Measurements from ENCODE around the gene SHISAL1.

SHISAL1 gene

GRCh38 chr22:44351685-44352377, 39.1 kb upstream of the SHISAL1 start:
- H3K79me2 ChIP-seq (ENCODE audit: low read length): no peaks in the 10 kb centered on the region
- TF ChIP-seq EZH2phosphoT487 (IDR thresholded peaks at IDR 0.05; ENCODE audit: low read depth): no peak
- no peak for TF ChIP-seq CTCF (IDR thresholded peaks at IDR 0.05; ENCODE audit: low read depth, low read length)
- peaks cover 70% of the 10 kb centered on the region for H3K27me3 ChIP-seq (ENCODE audit: low read depth, low read length)
- H3K4me1 ChIP-seq (ENCODE audit: low read length): no peaks in the 10 kb centered on the region
- H3K4me2 ChIP-seq (ENCODE audit: low read length): no peak overlapping the region
- no peak overlapping the region for H3K27ac ChIP-seq (ENCODE audit: low read length)
- no peaks in the 10 kb centered on the region; the same call in 1 of the 2 replicates for H4K20me1 ChIP-seq (ENCODE audit: insufficient read depth, low read length)
- H3K9me3 ChIP-seq (ENCODE audit: insufficient read depth, low read length): no peaks in the 10 kb centered on the region
- no peak overlapping the region for H3K4me3 ChIP-seq (ENCODE audit: low read length)
- no peak overlapping the region for H2AFZ ChIP-seq (ENCODE audit: low read depth, low read length)
- H3K36me3 ChIP-seq (replicated peaks; ENCODE audit: low read depth, low read length): no peaks in the 10 kb centered on the region
- no peak overlapping the region for H3K9ac ChIP-seq (ENCODE audit: low read length)

- Histone ChIP-seq H3K4me2 (ENCODE audit: low read length) (no peak overlapping the region), H3K27ac (ENCODE audit: low read length) (no peak overlapping the region), H3K9me3 (ENCODE audit: insufficient read depth, low read length) (no peaks in the 10 kb centered on the region), H4K20me1 (ENCODE audit: insufficient read depth, low read length) (no peaks in the 10 kb centered on the region; the same call in 1 of the 2 replicates), H3K79me2 (ENCODE audit: low read length) (no peaks in the 10 kb centered on the region), H3K36me3 (replicated peaks; ENCODE audit: low read depth, low read length) (no peaks in the 10 kb centered on the region), H3K4me1 (ENCODE audit: low read length) (no peaks in the 10 kb centered on the region), H2AFZ (ENCODE audit: low read depth, low read length) (no peak overlapping the region), H3K4me3 (ENCODE audit: low read length) (no peak overlapping the region), H3K27me3 (ENCODE audit: low read depth, low read length) (peaks cover 67% of the 10 kb centered on the region), H3K9ac (ENCODE audit: low read length) (no peak overlapping the region)
- no peak for TF ChIP-seq CTCF (IDR thresholded peaks at IDR 0.05; ENCODE audit: low read depth, low read length)
- no peak for TF ChIP-seq EZH2phosphoT487 (IDR thresholded peaks at IDR 0.05; ENCODE audit: low read depth)
Measured at GRCh38 chr22:44351037-44351436, 38.3 kb upstream of the SHISAL1 start.

GRCh38 chr22:44349594-44349993, 36.8 kb upstream of the SHISAL1 start:
- H3K27me3 ChIP-seq (ENCODE audit: low read depth, low read length): peaks cover 65% of the 10 kb centered on the region

More at GRCh38 chr22:44349594-44349993, 36.8 kb upstream of the SHISAL1 start:
- H2AFZ ChIP-seq (ENCODE audit: low read depth, low read length): no peak overlapping the region
- no peak overlapping the region for H3K4me2 ChIP-seq (ENCODE audit: low read length)
- no peak for TF ChIP-seq EZH2phosphoT487 (IDR thresholded peaks at IDR 0.05; ENCODE audit: low read depth)
- no peak for TF ChIP-seq CTCF (IDR thresholded peaks at IDR 0.05; ENCODE audit: low read depth, low read length)
- no peaks in the 10 kb centered on the region for H3K4me1 ChIP-seq (ENCODE audit: low read length)
- no peaks in the 10 kb centered on the region for H3K9me3 ChIP-seq (ENCODE audit: insufficient read depth, low read length)
- H3K79me2 ChIP-seq (ENCODE audit: low read length): no peaks in the 10 kb centered on the region
- H3K9ac ChIP-seq (ENCODE audit: low read length): no peak overlapping the region
- no peak overlapping the region for H3K27ac ChIP-seq (ENCODE audit: low read length)
- H3K4me3 ChIP-seq (ENCODE audit: low read length): no peak overlapping the region
- H3K36me3 ChIP-seq (replicated peaks; ENCODE audit: low read depth, low read length): no peaks in the 10 kb centered on the region
- H4K20me1 ChIP-seq (ENCODE audit: insufficient read depth, low read length): no peaks in the 10 kb centered on the region; the same call in 1 of the 2 replicates

Data from OCI-LY3 (cell line).